Keratinocyte (primary cell): ENCODE results near the gene TPMT.

ENCODE experiments used
- CTCF ChIP-seq, 3 experiments: IDR thresholded peaks in 1 of 3; conservative IDR thresholded peaks in 1 of 3; optimal IDR thresholded peaks in 1 of 3; 2 replicates in 2 of 3; 3 replicates in 1 of 3; pipeline versions ENCODE3 to v1.5.1; 2011; ENCODE audit warnings: low read length in 3 of 3, mild to moderate bottlenecking in 3 of 3, moderate library complexity in 2 of 3, control low read depth in 1 of 3, inconsistent platforms in 1 of 3; ENCODE audit not compliant: insufficient read depth in 2 of 3; ENCODE audit errors: extremely low read depth in 1 of 3
- EZH2 ChIP-seq: IDR thresholded peaks from one replicate; pipeline ENCODE4 v1.6.1; 2012; ENCODE audit warnings: inconsistent platforms, mild to moderate bottlenecking, low read length, moderate library complexity

GRCh38 chr6:18110162-18110561 is 44.7 kb downstream of the TPMT start:
- TF ChIP-seq CTCF (optimal IDR thresholded peaks at IDR 0.05 in 1 of 3, IDR thresholded peaks at IDR 0.05 in 1 of 3, conservative IDR thresholded peaks at IDR 0.05 in 1 of 3; ENCODE audit: extremely low read depth in 1 of 3, insufficient read depth in 2 of 3, low read length in 3 of 3) = no peak
- no peak for TF ChIP-seq EZH2
